Fibroblast of lung (primary cell): Measurements from ENCODE around the gene AIMP1. TPM values are rescaled to one million over a fixed set of nuclear protein-coding genes. Genes with fewer than 3 reads are reported as not detected.

Experiments
- DNase-seq, 2 donors: peaks; one replicate each; pipeline versions ENCODE4 v3.0.0 to v3.0.0-alpha.2; 2010; ENCODE audit warnings: low read depth in 2 of 2
- H2AFZ ChIP-seq: 2 replicates; pipeline ENCODE4 v1.5.1; 2012; ENCODE audit warnings: low read length, control low read depth, inconsistent platforms
- H3K27ac ChIP-seq: 2 replicates; pipeline ENCODE4 v1.5.1; 2011; ENCODE audit warnings: low read length, control low read depth; ENCODE audit not compliant: insufficient read depth
- H3K27me3 ChIP-seq: 2 replicates; pipeline ENCODE4 v1.5.1; 2011; ENCODE audit warnings: mild to moderate bottlenecking, low read length; ENCODE audit not compliant: control insufficient read depth, insufficient read depth
- H3K36me3 ChIP-seq: 2 replicates; pipeline ENCODE4 v1.5.1; 2011; ENCODE audit warnings: low read length; ENCODE audit not compliant: control insufficient read depth, insufficient read depth
- H3K4me1 ChIP-seq: 2 replicates; pipeline ENCODE4 v1.5.1; 2011; ENCODE audit warnings: low read length; ENCODE audit not compliant: control insufficient read depth, insufficient read depth; ENCODE audit errors: extremely low read depth
- H3K4me2 ChIP-seq: 2 replicates; pipeline ENCODE4 v1.5.1; 2011; ENCODE audit warnings: low read length, control low read depth; ENCODE audit not compliant: insufficient read depth; ENCODE audit errors: extremely low read depth
- H3K4me3 ChIP-seq, 4 experiments: fragments of 200-600 bp in 1 of 4; sonication (generic) in 1 of 4; replicated peaks in 1 of 4; 2 replicates each; pipeline ENCODE4 v1.5.1; 2011 to 2016; ENCODE audit warnings: low read length in 4 of 4, low read depth in 3 of 4, mild to moderate bottlenecking in 3 of 4, control low read depth in 2 of 4, inconsistent platforms in 1 of 4, mixed read lengths in 1 of 4; ENCODE audit not compliant: insufficient read depth in 1 of 4; ENCODE audit errors: control extremely low read depth in 1 of 4
- H3K79me2 ChIP-seq: 2 replicates; pipeline ENCODE4 v1.5.1; 2012; ENCODE audit warnings: mild to moderate bottlenecking, low read length, inconsistent platforms; ENCODE audit not compliant: control insufficient read depth, insufficient read depth
- H3K9ac ChIP-seq: 2 replicates; pipeline ENCODE4 v1.5.1; 2011; ENCODE audit warnings: mild to moderate bottlenecking, low read length, control low read depth; ENCODE audit not compliant: insufficient read depth
- H3K9me3 ChIP-seq: 2 replicates; pipeline ENCODE4 v1.5.1; 2012; ENCODE audit warnings: low read depth, low read length; ENCODE audit not compliant: control insufficient read depth, insufficient read depth
- H4K20me1 ChIP-seq: 2 replicates; pipeline ENCODE4 v1.5.1; 2011; ENCODE audit warnings: low read length; ENCODE audit not compliant: control insufficient read depth, insufficient read depth; ENCODE audit errors: extremely low read depth
- CTCF ChIP-seq, 2 donors: IDR thresholded peaks in 1 of 2; conservative IDR thresholded peaks in 1 of 2; 1 replicate in 1 of 2; 2 replicates in 1 of 2; pipeline ENCODE4 v1.5.1; 2011 to 2012; ENCODE audit warnings: low read length in 2 of 2, control low read depth in 1 of 2, inconsistent platforms in 1 of 2, low read depth in 1 of 2, mild to moderate bottlenecking in 1 of 2
- EZH2 ChIP-seq: IDR thresholded peaks from 2 replicates; pipeline ENCODE4 v1.5.1; 2012; ENCODE audit warnings: low read length, control low read depth, mild to moderate bottlenecking; ENCODE audit errors: missing control alignments
- polyA plus RNA-seq, 2 donors: library from polyadenylated mRNA; depleted of rRNA in 1 of 2; stranded (reverse) in 1 of 2; unstranded in 1 of 2; fragments of >200 nt; gene quantifications; 2 replicates each; pipeline ENCODE4 v1.2.1, GENCODE V29; 2011 to 2012; ENCODE audit warnings: missing spikeins in 1 of 2
- total RNA-seq: library from RNA; depleted of rRNA; stranded (reverse); fragments of >200 nt; gene quantifications from 2 replicates; pipeline ENCODE4 v1.2.1, GENCODE V29; 2014

Gene AIMP1
- total and polyA plus RNA-seq, 2 donors (not counting 1 experiment from before 2014, with no cell fraction given): 28.2 to 48.4 TPM

GRCh38 chr4:106316773-106317409 lies 541 bp downstream of the AIMP1 start:
- Histone ChIP-seq H3K4me1 (peaks cover 8% of the 10 kb centered on the region), H3K9ac (peak overlapping the region; percentile 95)

GRCh38 chr4:106317815-106318214 lies 1.5 kb downstream of the AIMP1 start:
- H3K36me3 ChIP-seq: no peaks in the 10 kb centered on the region
- TF ChIP-seq EZH2: no peak
- no peak for TF ChIP-seq CTCF (conservative IDR thresholded peaks at IDR 0.05 in 1 of 2, IDR thresholded peaks at IDR 0.05 in 1 of 2; ENCODE audit: low read depth in 1 of 2, low read length in 2 of 2)
- no peaks in the 10 kb centered on the region for H3K27me3 ChIP-seq
- peak overlapping the region; percentile 96 for H3K4me2 ChIP-seq
- peaks cover 76% of the 10 kb centered on the region for H3K79me2 ChIP-seq
- no peak overlapping the region for H3K27ac ChIP-seq
- H3K9ac ChIP-seq: no peak overlapping the region
- no peaks in the 10 kb centered on the region for H3K9me3 ChIP-seq
- H3K4me3 ChIP-seq: peak overlapping the region in 3 of 4 experiments; percentile 86 to 97 (median 92)
- no peak overlapping the region for H2AFZ ChIP-seq
- no peaks in the 10 kb centered on the region for H4K20me1 ChIP-seq
- DNase-seq: no peak
- H3K4me1 ChIP-seq: peaks cover 6% of the 10 kb centered on the region

More at GRCh38 chr4:106316773-106317409, 541 bp downstream of the AIMP1 start:
- no peaks in the 10 kb centered on the region for H3K27me3 ChIP-seq
- peak overlapping the region; percentile 86 to 98 (median 94) for H3K4me3 ChIP-seq
- H3K27ac ChIP-seq: peak overlapping the region; percentile 99
- no peak for TF ChIP-seq EZH2
- no peak for TF ChIP-seq CTCF (conservative IDR thresholded peaks at IDR 0.05 in 1 of 2, IDR thresholded peaks at IDR 0.05 in 1 of 2; ENCODE audit: low read depth in 1 of 2, low read length in 2 of 2)
- H3K9me3 ChIP-seq: no peaks in the 10 kb centered on the region
- peak overlapping the region; percentile 96 for H3K4me2 ChIP-seq
- peaks cover 73% of the 10 kb centered on the region for H3K79me2 ChIP-seq
- H3K36me3 ChIP-seq: no peaks in the 10 kb centered on the region
- H4K20me1 ChIP-seq: no peaks in the 10 kb centered on the region
- peak in 1 of 2 donors; percentile 6 for DNase-seq
- peak overlapping the region; percentile 92 for H2AFZ ChIP-seq

GRCh38 chr4:106318511-106318910 lies 2.2 kb downstream of the AIMP1 start:
- H3K4me1 ChIP-seq: peaks cover 3% of the 10 kb centered on the region
- H3K4me3 ChIP-seq: peak overlapping the region in 1 of 4 experiments; percentile 92
- H3K27ac ChIP-seq: no peak overlapping the region
- H3K4me2 ChIP-seq: no peak overlapping the region
- no peaks in the 10 kb centered on the region for H3K27me3 ChIP-seq
- no peak overlapping the region for H2AFZ ChIP-seq
- H3K9ac ChIP-seq: no peak overlapping the region
- no peak for DNase-seq
- H4K20me1 ChIP-seq: no peaks in the 10 kb centered on the region
- peaks cover 72% of the 10 kb centered on the region for H3K79me2 ChIP-seq
- TF ChIP-seq CTCF (conservative IDR thresholded peaks at IDR 0.05 in 1 of 2, IDR thresholded peaks at IDR 0.05 in 1 of 2; ENCODE audit: low read depth in 1 of 2, low read length in 2 of 2) (no peak), EZH2 (no peak)
- no peaks in the 10 kb centered on the region for H3K36me3 ChIP-seq
- no peaks in the 10 kb centered on the region for H3K9me3 ChIP-seq
